GM18499 (cell line): ENCODE data around the gene TUBB2A.
"Not testable (repeated sequence)": the region's sequence is repeated elsewhere in the genome, so short reads cannot be mapped to it uniquely, and the experiment has no call there.

Experiments
- ATAC-seq: cut with Tn5 transposase; IDR thresholded peaks from one replicate; pipeline ENCODE4 v1.9.1; 2021; ENCODE audit warnings: moderate number of reproducible peaks; ENCODE audit not compliant: insufficient read depth, unreplicated experiment

TUBB2A gene

GRCh38 chr6:3159805-3160781, 2.7 kb upstream of the TUBB2A start:
- no peak for ATAC-seq

GRCh38 chr6:3156184-3157130, 887 bp downstream of the TUBB2A start:
- not testable (repeated sequence) for ATAC-seq

GRCh38 chr6:3155416-3155815, 1.9 kb downstream of the TUBB2A start:
- not testable (repeated sequence) for ATAC-seq

GRCh38 chr6:3152689-3153088, 4.7 kb downstream of the TUBB2A start:
- no peak for ATAC-seq

- no peak for ATAC-seq
Measured at GRCh38 chr6:3151691-3152090, 5.7 kb downstream of the TUBB2A start.

GRCh38 chr6:3147914-3148757, 9.2 kb downstream of the TUBB2A start:
- ATAC-seq: no peak

- no peak for ATAC-seq
Measured at GRCh38 chr6:3144571-3144970, 12.8 kb downstream of the TUBB2A start.

- ATAC-seq: no peak
Measured at GRCh38 chr6:3143158-3143557, 14.2 kb downstream of the TUBB2A start.

GRCh38 chr6:3142536-3142935, 14.8 kb downstream of the TUBB2A start:
- ATAC-seq: no peak

- no peak for ATAC-seq
Measured at GRCh38 chr6:3140201-3140600, 17.1 kb downstream of the TUBB2A start.

- ATAC-seq: no peak
Measured at GRCh38 chr6:3139090-3139903, 18.0 kb downstream of the TUBB2A start.

- no peak for ATAC-seq
Measured at GRCh38 chr6:3138341-3138740, 19.0 kb downstream of the TUBB2A start.

- ATAC-seq: not testable (repeated sequence)
Measured at GRCh38 chr6:3137873-3138272, 19.5 kb downstream of the TUBB2A start.

- ATAC-seq: no peak
Measured at GRCh38 chr6:3137057-3137777, 20.1 kb downstream of the TUBB2A start.

- no peak for ATAC-seq
Measured at GRCh38 chr6:3136292-3137011, 20.9 kb downstream of the TUBB2A start.

- ATAC-seq: no peak
Measured at GRCh38 chr6:3135668-3136291, 21.6 kb downstream of the TUBB2A start.

GRCh38 chr6:3133515-3133914, 23.8 kb downstream of the TUBB2A start:
- no peak for ATAC-seq
